H1 (cell line): ENCODE measurements around the gene SURF1. TPM values are rescaled to one million over a fixed set of nuclear protein-coding genes. Genes with fewer than 3 reads are reported as not detected.

Experiments used
- CTCF ChIA-PET: fragments of 300-600 bp; sonication (Branson Sonifier 250); formaldehyde crosslinking; loops from one replicate; lab custom pipeline; 2021; ENCODE audit not compliant: partially characterized antibody; lab: Charles Lee
- POLR2A ChIA-PET: fragments of 300-600 bp; sonication (Branson Sonifier 250); formaldehyde crosslinking; loops from one replicate; lab custom pipeline; 2021; ENCODE audit warnings: inconsistent platforms; ENCODE audit not compliant: partially characterized antibody; lab: Charles Lee
- DNase-seq, 2 experiments: peaks; one replicate each; pipeline versions ENCODE4 v3.0.0 to v3.0.0-alpha.2; 2010 to 2022; ENCODE audit warnings: low spot score in 2 of 2, low read depth in 1 of 2, mixed read lengths in 1 of 2
- FAIRE-seq: peaks from 2 replicates; lab custom pipeline; 2011; peaks lifted over from hg19 to GRCh38; lab: Jason Lieb, UNC
- H2AFZ ChIP-seq: 2 replicates; pipeline ENCODE4 v1.8.1; 2012; ENCODE audit warnings: low read length, inconsistent platforms
- H2AK5ac ChIP-seq: 2 replicates; pipeline ENCODE4 v1.6.1; 2013; ENCODE audit warnings: low read depth, low read length
- H2BK120ac ChIP-seq: replicated peaks from 2 replicates; pipeline ENCODE3; 2013; ENCODE audit warnings: low read depth, low read length, inconsistent platforms
- H2BK12ac ChIP-seq: 2 replicates; pipeline ENCODE4 v1.6.1; 2013; ENCODE audit warnings: low read depth, low read length
- H2BK15ac ChIP-seq: 2 replicates; pipeline ENCODE4 v1.6.1; 2013; ENCODE audit warnings: low read length
- H2BK20ac ChIP-seq: 2 replicates; pipeline ENCODE4 v1.6.1; 2013; ENCODE audit warnings: low read length
- H2BK5ac ChIP-seq: 2 replicates; pipeline ENCODE4 v1.6.1; 2013; ENCODE audit warnings: low read depth, low read length
- H3K14ac ChIP-seq: 2 replicates; pipeline ENCODE4 v1.6.1; 2013; ENCODE audit warnings: inconsistent platforms; ENCODE audit not compliant: insufficient read length
- H3K18ac ChIP-seq: 2 replicates; pipeline ENCODE4 v1.6.1; 2013; ENCODE audit warnings: low read length; ENCODE audit errors: extremely low read depth
- H3K23ac ChIP-seq: 2 replicates; pipeline ENCODE4 v1.6.1; 2013; ENCODE audit warnings: inconsistent platforms; ENCODE audit not compliant: insufficient read length
- H3K23me2 ChIP-seq: 2 replicates; pipeline ENCODE4 v1.6.1; 2013; ENCODE audit warnings: low read depth, low read length
- H3K27ac ChIP-seq: 2 replicates; pipeline ENCODE4 v1.6.1; 2011; ENCODE audit warnings: low read depth, low read length, inconsistent platforms
- H3K27me3 ChIP-seq, 4 experiments: replicated peaks in 1 of 4; 1 replicate in 1 of 4; 2 replicates in 3 of 4; pipeline versions ENCODE4 v1.6.1 to v1.8.1; 2011 to 2013; ENCODE audit warnings: low read length in 3 of 4, mild to moderate bottlenecking in 3 of 4, inconsistent platforms in 2 of 4, mixed read lengths in 2 of 4, moderate library complexity in 1 of 4; ENCODE audit not compliant: control insufficient read depth in 3 of 4, insufficient read depth in 3 of 4; ENCODE audit errors: extremely low read depth in 1 of 4
- H3K36me3 ChIP-seq, 4 experiments: 2 replicates each; pipeline versions ENCODE4 v1.6.1 to v1.8.1; 2011 to 2013; ENCODE audit warnings: mild to moderate bottlenecking in 4 of 4, low read length in 3 of 4, moderate library complexity in 2 of 4, control low read depth in 1 of 4, inconsistent platforms in 1 of 4; ENCODE audit not compliant: insufficient read depth in 4 of 4, control insufficient read depth in 2 of 4
- H3K4ac ChIP-seq: replicated peaks from 2 replicates; pipeline ENCODE3; 2013; ENCODE audit warnings: low read length, low read depth, mixed read lengths, inconsistent platforms; ENCODE audit not compliant: insufficient read length
- H3K4me1 ChIP-seq, 4 experiments: replicated peaks in 1 of 4; 1 replicate in 1 of 4; 2 replicates in 3 of 4; pipeline versions ENCODE4 v1.6.1 to v1.8.1; 2011 to 2013; ENCODE audit warnings: low read length in 3 of 4, inconsistent platforms in 2 of 4, mixed read lengths in 1 of 4; ENCODE audit not compliant: insufficient read depth in 4 of 4, control insufficient read depth in 3 of 4
- H3K4me2 ChIP-seq, 2 experiments: 2 replicates each; pipeline versions ENCODE4 v1.6.1 to v1.8.1; 2011 to 2013; ENCODE audit warnings: low read depth in 2 of 2, low read length in 2 of 2, control low read depth in 1 of 2, inconsistent platforms in 1 of 2, mild to moderate bottlenecking in 1 of 2; ENCODE audit not compliant: insufficient read depth in 1 of 2
- H3K4me3 ChIP-seq, 4 experiments: fragments of 200-600, 300-600 bp in 1 of 4; sonication (generic), shearing (Covaris generic), sonication (Bioruptor Twin) in 1 of 4; 2 replicates each; pipeline versions ENCODE4 v1.5.1 to v1.8.1; 2011 to 2016; ENCODE audit warnings: low read length in 4 of 4, low read depth in 3 of 4, control low read depth in 2 of 4, inconsistent platforms in 2 of 4, mild to moderate bottlenecking in 2 of 4, mixed read lengths in 1 of 4, moderate library complexity in 1 of 4; ENCODE audit not compliant: insufficient read depth in 2 of 4; ENCODE audit errors: extremely low read depth in 1 of 4
- H3K56ac ChIP-seq: replicated peaks from 2 replicates; pipeline ENCODE3; 2013; ENCODE audit warnings: low read depth, mild to moderate bottlenecking, mixed read lengths, low read length, inconsistent platforms; ENCODE audit not compliant: insufficient read length
- H3K79me1 ChIP-seq: 2 replicates; pipeline ENCODE4 v1.6.1; 2013; ENCODE audit warnings: low read depth, low read length, control low read depth
- H3K79me2 ChIP-seq, 2 experiments: 2 replicates each; pipeline versions ENCODE4 v1.6.1 to v1.8.1; 2012 to 2013; ENCODE audit warnings: low read length in 2 of 2, mild to moderate bottlenecking in 2 of 2, inconsistent platforms in 1 of 2; ENCODE audit not compliant: insufficient read depth in 2 of 2, control insufficient read depth in 1 of 2
- H3K9ac ChIP-seq, 4 experiments: replicated peaks in 1 of 4; 1 replicate in 1 of 4; 2 replicates in 3 of 4; pipeline versions ENCODE4 v1.6.1 to v1.8.1; 2011 to 2013; ENCODE audit warnings: low read depth in 3 of 4, low read length in 3 of 4, control low read depth in 2 of 4, mild to moderate bottlenecking in 2 of 4, moderate library complexity in 2 of 4, inconsistent platforms in 1 of 4; ENCODE audit errors: extremely low read depth in 1 of 4
- H3K9me3 ChIP-seq, 2 experiments: 2 replicates each; pipeline versions ENCODE4 v1.6.1 to v1.8.1; 2012 to 2013; ENCODE audit warnings: mild to moderate bottlenecking in 2 of 2, moderate library complexity in 2 of 2, control low read depth in 1 of 2, inconsistent platforms in 1 of 2, low read depth in 1 of 2, low read length in 1 of 2, mixed read lengths in 1 of 2; ENCODE audit not compliant: insufficient read depth in 2 of 2
- H4K20me1 ChIP-seq, 2 experiments: replicated peaks in 1 of 2; 2 replicates each; pipeline versions ENCODE3 to v1.8.1; 2011 to 2013; ENCODE audit warnings: inconsistent platforms in 2 of 2, low read length in 2 of 2, mild to moderate bottlenecking in 1 of 2; ENCODE audit not compliant: insufficient read depth in 2 of 2, control insufficient read depth in 1 of 2
- H4K5ac ChIP-seq: 2 replicates; pipeline ENCODE4 v1.6.1; 2013; ENCODE audit warnings: low read length, low read depth, mixed read lengths, inconsistent platforms; ENCODE audit not compliant: insufficient read length
- H4K8ac ChIP-seq: 2 replicates; pipeline ENCODE4 v1.8.0; 2013; ENCODE audit warnings: mild to moderate bottlenecking, moderate library complexity, low read length, inconsistent platforms; ENCODE audit not compliant: insufficient read depth; ENCODE audit errors: extremely low read depth
- H4K91ac ChIP-seq: replicated peaks from 2 replicates; pipeline ENCODE3; 2013; ENCODE audit warnings: low read length, mixed read lengths, inconsistent platforms; ENCODE audit not compliant: insufficient read length
- CREB1 ChIP-seq: IDR thresholded peaks from 2 replicates; pipeline ENCODE4 v1.6.1; 2012; ENCODE audit warnings: inconsistent platforms
- GTF2F1 ChIP-seq: IDR thresholded peaks from 2 replicates; pipeline ENCODE4 v1.6.1; 2012; ENCODE audit warnings: low read depth, low read length, improper control_type of control experiment, borderline replicate concordance
- JUN ChIP-seq: IDR thresholded peaks from 2 replicates; pipeline ENCODE4 v1.6.1; 2011; ENCODE audit warnings: low read depth, mild to moderate bottlenecking, improper control_type of control experiment, low read length
- NRF1 ChIP-seq: IDR thresholded peaks from 2 replicates; pipeline ENCODE4 v1.6.1; 2011; ENCODE audit warnings: mild to moderate bottlenecking, low read depth, low read length, improper control_type of control experiment
- SIN3A ChIP-seq, 2 experiments: IDR thresholded peaks in 1 of 2; conservative IDR thresholded peaks in 1 of 2; 2 replicates each; pipeline ENCODE4 v1.6.1; 2011 to 2012; ENCODE audit warnings: low read length in 2 of 2, improper control_type of control experiment in 1 of 2, low read depth in 1 of 2, mild to moderate bottlenecking in 1 of 2
- SIX5 ChIP-seq: IDR thresholded peaks from 2 replicates; pipeline ENCODE4 v1.6.1; 2011; ENCODE audit warnings: mild to moderate bottlenecking, low read depth, low read length
- SP2 ChIP-seq: IDR thresholded peaks from 2 replicates; pipeline ENCODE4 v1.6.1; 2012; ENCODE audit warnings: mild to moderate bottlenecking, low read length, inconsistent platforms
- SRF ChIP-seq: IDR thresholded peaks from 2 replicates; pipeline ENCODE4 v1.6.1; 2011; ENCODE audit warnings: mild to moderate bottlenecking, low read depth, low read length, moderate library complexity
- TEAD4 ChIP-seq: IDR thresholded peaks from 2 replicates; pipeline ENCODE4 v1.6.1; 2012; ENCODE audit warnings: low read depth, low read length, inconsistent platforms, mixed read lengths
- WGBS, 2 experiments: shearing (Covaris generic) in 1 of 2; methylation state at CpG; one replicate each; pipeline versions ENCODE4 v1.1.6 to v1.1.7; 2013 to 2015; ENCODE audit warnings: low lambda C conversion rate in 2 of 2, mixed read lengths in 2 of 2, inconsistent platforms in 1 of 2, low coverage in 1 of 2, missing lambda C conversion rate in 1 of 2; ENCODE audit not compliant: insufficient replicate concordance in 2 of 2, insufficient coverage in 1 of 2, insufficient read length in 1 of 2; ENCODE audit errors: extremely low coverage in 1 of 2, missing lambda C conversion rate in 1 of 2; 5-methylcytosine and 5-hydroxymethylcytosine counted together
- polyA plus RNA-seq, 7 experiments: library from polyadenylated mRNA; depleted of rRNA in 3 of 7; stranded (reverse) in 5 of 7; unstranded in 2 of 7; fragments of >200 nt in 5 of 7; fragments of 200-250 nt in 2 of 7; gene quantifications; 1 replicate in 5 of 7; 2 replicates in 1 of 7; 4 replicates in 1 of 7; pipeline versions ENCODE4 v1.2.1 to v1.2.3, GENCODE V29; 2011 to 2013; ENCODE audit warnings: missing spikeins in 2 of 7, mixed read lengths in 2 of 7
- total RNA-seq: library from RNA; stranded (reverse); fragmentation: NEBNext Ultra II Directional; extraction: Animal tissue kit (Norgen Biotek cat#: 25700); gene quantifications from 2 replicates; pipeline ENCODE4 v1.2.1, GENCODE V29; 2021
- TF ChIP-seq, protein P1 (sequence below): IDR thresholded peaks from 2 replicates; pipeline ENCODE4 v1.6.1; 2012; ENCODE audit warnings: inconsistent platforms

The SURF1 gene
- total and polyA plus RNA-seq, 2 of the 8 experiments (the other 6 are each of a cell fraction or from before 2014, with no cell fraction given), result 43.1 to 44.7 TPM

DNA sequence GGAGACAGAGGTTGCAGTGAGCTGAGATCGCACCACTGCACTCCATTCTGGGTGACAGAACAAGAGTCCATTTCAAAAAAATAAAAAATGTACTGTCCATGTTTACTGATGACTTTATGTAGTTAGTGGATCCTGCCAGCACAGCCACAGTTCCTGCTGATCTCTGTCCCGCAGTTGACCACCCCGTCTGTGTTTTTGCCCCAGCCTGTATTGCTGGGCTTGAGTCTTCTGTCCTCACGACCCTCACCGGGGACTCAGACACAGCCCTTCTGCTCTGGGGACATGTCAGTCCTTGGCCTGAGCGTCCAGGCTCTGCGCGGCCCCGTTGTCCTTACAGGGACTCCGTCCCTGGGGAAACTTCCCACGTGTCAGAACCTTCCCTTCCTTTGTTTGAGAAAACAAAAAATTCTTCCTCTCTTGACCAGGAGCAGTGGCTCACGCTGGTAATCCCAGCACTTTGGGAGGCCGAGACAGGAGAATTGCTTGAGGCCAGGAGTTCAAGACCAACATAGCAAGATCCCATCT is 34.8 kb downstream of the SURF1 start:
- Histone ChIP-seq H4K91ac (no peak overlapping the region), H3K4me1 (no peaks in the 10 kb centered on the region), H2AFZ (no peak overlapping the region), H2BK15ac (no peak overlapping the region), H2BK20ac (no peak overlapping the region), H4K8ac (no peak overlapping the region), H3K23ac (no peak overlapping the region), H3K9me3 (peaks cover 10 to 16% of the 10 kb centered on the region in 2 experiments), H4K20me1 (no peaks in the 10 kb centered on the region), H4K5ac (no peak overlapping the region), H3K23me2 (no peaks in the 10 kb centered on the region), H2BK120ac (no peak overlapping the region), H3K14ac (no peak overlapping the region), H3K18ac (no peak overlapping the region), H3K27me3 (no peaks in the 10 kb centered on the region), H2AK5ac (no peak overlapping the region), H3K79me1 (no peaks in the 10 kb centered on the region), H3K4ac (no peak overlapping the region), H3K56ac (no peak overlapping the region), H3K9ac (no peak overlapping the region), H2BK12ac (no peak overlapping the region), H2BK5ac (no peak overlapping the region), H3K4me3 (no peak overlapping the region), H3K36me3 (no peaks in the 10 kb centered on the region), H3K27ac (no peak overlapping the region), H3K79me2 (no peaks in the 10 kb centered on the region), H3K4me2 (no peak overlapping the region)
- no peak for TF ChIP-seq JUN
- TF ChIP-seq TEAD4, result no peak
- TF ChIP-seq SRF, result no peak
- no peak for TF ChIP-seq NRF1
- no peak for TF ChIP-seq SIN3A (conservative IDR thresholded peaks at IDR 0.05 in 1 of 2, IDR thresholded peaks at IDR 0.05 in 1 of 2; ENCODE audit: low read depth in 1 of 2, low read length in 2 of 2)
- TF ChIP-seq, protein P1, sequence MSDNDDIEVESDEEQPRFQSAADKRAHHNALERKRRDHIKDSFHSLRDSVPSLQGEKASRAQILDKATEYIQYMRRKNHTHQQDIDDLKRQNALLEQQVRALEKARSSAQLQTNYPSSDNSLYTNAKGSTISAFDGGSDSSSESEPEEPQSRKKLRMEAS, result no peak
- no peak for TF ChIP-seq SIX5
- no peak for TF ChIP-seq GTF2F1
- no peak for TF ChIP-seq SP2
- no peak for TF ChIP-seq CREB1
- FAIRE-seq (no peak), DNase-seq (no peak)
- ChIA-PET POLR2A (no interaction called here), CTCF (interaction anchor here (1.3 to 2.5 kb wide), 2 partner anchors 114 to 135 kb away, joined by 3 to 16 read pairs; no protein-coding TSS in a partner anchor)
- 87% methylated on average over 12 of the region's 13 CpGs; no CpG with 5 or more reads in 1 of the 2 experiments for WGBS, 2 experiments
